GM18498 (cell line): ENCODE data around the gene TRIP6.
"Not testable (repeated sequence)": the region's sequence is repeated elsewhere in the genome, so short reads cannot be mapped to it uniquely, and the experiment has no call there.

Experiments used
- ATAC-seq: cut with Tn5 transposase; IDR thresholded peaks from one replicate; pipeline ENCODE4 v1.9.1; 2021; ENCODE audit warnings: mild to moderate bottlenecking, moderate library complexity; ENCODE audit not compliant: unreplicated experiment

Gene TRIP6

DNA sequence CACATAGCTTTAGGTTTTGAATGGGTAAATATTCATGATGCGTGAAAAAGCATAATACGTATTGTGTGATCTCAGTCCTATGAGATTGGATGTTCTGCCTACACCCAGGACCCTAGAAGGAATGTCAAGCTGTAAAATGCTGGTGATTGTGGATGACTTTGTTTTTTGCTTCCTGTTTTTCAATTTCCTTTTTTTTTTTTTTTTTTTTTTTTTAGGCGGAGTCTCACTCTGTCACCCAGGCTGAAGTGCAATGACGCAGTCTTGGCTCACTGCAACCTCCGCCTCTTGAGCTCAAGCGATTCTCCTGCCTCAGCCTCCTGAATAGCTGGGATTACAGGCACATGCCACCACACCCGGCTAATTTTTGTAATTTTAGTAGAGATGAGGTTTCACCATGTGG lies 43.3 kb downstream of the TRIP6 start:
- ATAC-seq, result not testable (repeated sequence)

- no peak for ATAC-seq
Measured at GRCh38 chr7:100911484-100911883, 44.3 kb downstream of the TRIP6 start.

DNA sequence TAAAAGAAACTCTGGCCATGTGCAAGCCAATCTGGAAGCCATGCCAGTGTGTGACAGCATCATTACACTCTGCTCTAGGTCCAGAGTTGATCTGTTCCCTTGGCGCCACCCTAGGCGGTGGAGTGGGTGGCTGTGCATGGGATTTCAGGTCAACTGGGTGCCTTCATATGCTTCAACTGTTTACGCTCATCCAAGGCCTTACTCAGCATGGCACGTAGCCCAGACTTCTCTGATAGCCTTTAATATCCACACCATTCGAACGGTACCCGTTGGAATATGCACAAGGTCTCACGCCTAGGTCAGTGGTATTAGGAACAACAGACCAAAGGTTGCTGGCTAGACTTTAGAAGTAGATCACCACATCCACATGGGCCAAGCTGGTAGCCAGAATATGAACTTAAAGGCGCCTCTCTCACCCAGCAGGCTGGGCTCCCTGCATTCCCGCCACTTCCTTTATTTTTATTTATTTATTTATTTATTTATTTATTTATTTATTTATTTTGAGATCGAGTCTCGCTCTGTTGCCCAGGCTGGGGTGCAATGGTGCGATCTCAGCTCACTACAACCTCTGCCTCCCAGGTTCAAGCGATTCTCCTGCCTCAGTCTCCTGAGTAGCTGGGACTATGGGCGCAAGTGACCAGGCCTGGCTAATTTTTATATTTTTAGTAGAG lies 47.2 kb downstream of the TRIP6 start:
- no peak for ATAC-seq

DNA sequence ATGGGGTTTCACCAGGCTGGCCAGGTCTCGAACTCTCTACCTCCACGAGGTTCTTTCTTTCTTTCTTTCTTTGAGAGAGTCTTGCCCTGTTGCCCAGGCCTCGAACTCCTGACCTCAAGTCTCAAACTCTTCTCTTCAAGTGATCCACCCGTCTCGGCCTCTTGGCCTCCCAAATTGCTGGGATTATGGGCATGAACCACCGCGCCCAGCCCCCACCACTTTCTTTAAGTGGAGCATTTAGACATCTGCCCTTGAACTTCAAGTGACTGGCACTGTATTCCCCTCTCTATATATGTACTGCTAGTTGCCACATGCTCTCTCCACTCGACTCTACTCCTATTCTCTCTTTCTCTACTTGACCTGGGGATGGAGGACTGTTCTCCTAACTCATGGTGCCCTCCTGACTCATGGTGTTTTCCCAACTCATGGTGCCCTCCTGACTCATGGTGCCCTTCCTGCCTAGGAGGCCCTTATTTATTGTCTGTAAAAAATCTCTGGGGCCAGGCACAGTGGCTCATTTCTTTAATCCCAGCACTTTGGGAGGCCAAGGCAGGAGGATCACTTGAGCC lies 47.8 kb downstream of the TRIP6 start:
- ATAC-seq, result no peak

GRCh38 chr7:100919335-100919734 lies 52.1 kb downstream of the TRIP6 start:
- ATAC-seq, result not testable (repeated sequence)

- ATAC-seq, result not testable (repeated sequence)
Measured at GRCh38 chr7:100919779-100920437, 52.7 kb downstream of the TRIP6 start.

DNA sequence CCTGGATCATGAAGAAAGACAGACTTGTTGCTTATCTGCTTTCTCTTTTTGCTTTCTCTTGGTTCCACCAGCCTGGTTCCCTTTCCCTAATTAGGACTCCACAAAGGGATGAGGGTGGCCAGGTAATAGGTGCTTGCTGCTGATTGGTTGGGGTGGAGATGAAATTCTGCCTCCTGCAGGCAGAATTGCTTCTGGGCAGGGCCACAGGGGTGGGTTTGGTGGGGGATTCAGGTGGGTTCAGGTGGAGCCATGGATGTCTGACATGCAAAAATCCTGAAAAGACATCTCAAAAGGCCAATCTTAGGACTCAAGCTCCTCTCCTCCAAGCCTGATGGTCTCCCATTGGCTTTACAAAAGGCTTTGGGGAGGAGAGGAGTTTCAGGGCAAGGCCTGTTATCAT lies 53.9 kb downstream of the TRIP6 start:
- ATAC-seq, result no peak
